ENCODE results near the gene SGIP1. TPM values are rescaled to one million over a fixed set of nuclear protein-coding genes. Genes with fewer than 3 reads are reported as not detected.

The SGIP1 gene
- polyA plus RNA-seq, 3 donors, result 10.8 to 20.3 (median 14.5) TPM

- DNase-seq (ENCODE audit: extremely low read depth in 1 of 11, low read depth in 9 of 11, low spot score in 4 of 11), result no peak
These were observed 15.3 kb upstream of the SGIP1 start for GRCh38 chr1:66518654-66519053.

GRCh38 chr1:66519992-66520391 lies 14.0 kb upstream of the SGIP1 start:
- no peak for DNase-seq (ENCODE audit: extremely low read depth in 1 of 11, low read depth in 9 of 11, low spot score in 4 of 11)

- no peak for DNase-seq (ENCODE audit: extremely low read depth in 1 of 11, low read depth in 9 of 11, low spot score in 4 of 11)
These were observed 13.3 kb upstream of the SGIP1 start for GRCh38 chr1:66520655-66521054.

- no peak for DNase-seq (ENCODE audit: extremely low read depth in 1 of 11, low read depth in 9 of 11, low spot score in 4 of 11)
These were observed 12.1 kb upstream of the SGIP1 start for GRCh38 chr1:66521721-66522365.

- DNase-seq (ENCODE audit: extremely low read depth in 1 of 11, low read depth in 9 of 11, low spot score in 4 of 11), result no peak
These were observed 10.4 kb upstream of the SGIP1 start for GRCh38 chr1:66523562-66523961.

GRCh38 chr1:66525086-66525485 lies 8.9 kb upstream of the SGIP1 start:
- no peak for DNase-seq (ENCODE audit: extremely low read depth in 1 of 11, low read depth in 9 of 11, low spot score in 4 of 11)

GRCh38 chr1:66526036-66526435 lies 7.9 kb upstream of the SGIP1 start:
- DNase-seq (ENCODE audit: extremely low read depth in 1 of 11, low read depth in 9 of 11, low spot score in 4 of 11), result no peak

GRCh38 chr1:66526991-66527390 lies 7.0 kb upstream of the SGIP1 start:
- DNase-seq (ENCODE audit: extremely low read depth in 1 of 11, low read depth in 9 of 11, low spot score in 4 of 11), result no peak

- DNase-seq (ENCODE audit: extremely low read depth in 1 of 11, low read depth in 9 of 11, low spot score in 4 of 11), result no peak
These were observed 6.3 kb upstream of the SGIP1 start for GRCh38 chr1:66527686-66528085.

GRCh38 chr1:66528580-66528979 lies 5.4 kb upstream of the SGIP1 start:
- DNase-seq (ENCODE audit: extremely low read depth in 1 of 11, low read depth in 9 of 11, low spot score in 4 of 11), result no peak

- DNase-seq (ENCODE audit: extremely low read depth in 1 of 11, low read depth in 9 of 11, low spot score in 4 of 11), result no peak
These were observed 1.7 kb upstream of the SGIP1 start for GRCh38 chr1:66532214-66532613.

GRCh38 chr1:66532798-66533783 lies 862 bp upstream of the SGIP1 start:
- peak in 8 of 11 donors; percentile 42 to 64 (median 54) for DNase-seq (ENCODE audit: extremely low read depth in 1 of 11, low read depth in 9 of 11, low spot score in 4 of 11)

- no peak for DNase-seq (ENCODE audit: extremely low read depth in 1 of 11, low read depth in 9 of 11, low spot score in 4 of 11)
These were observed 1.1 kb downstream of the SGIP1 start for GRCh38 chr1:66535061-66535460.

- DNase-seq (ENCODE audit: extremely low read depth in 1 of 11, low read depth in 9 of 11, low spot score in 4 of 11), result no peak
These were observed 1.9 kb downstream of the SGIP1 start for GRCh38 chr1:66535853-66536252.

- DNase-seq (ENCODE audit: extremely low read depth in 1 of 11, low read depth in 9 of 11, low spot score in 4 of 11), result no peak
These were observed 3.8 kb downstream of the SGIP1 start for GRCh38 chr1:66537718-66538117.

- no peak for DNase-seq (ENCODE audit: extremely low read depth in 1 of 11, low read depth in 9 of 11, low spot score in 4 of 11)
These were observed 5.5 kb downstream of the SGIP1 start for GRCh38 chr1:66539491-66539890.

- no peak for DNase-seq (ENCODE audit: extremely low read depth in 1 of 11, low read depth in 9 of 11, low spot score in 4 of 11)
These were observed 6.6 kb downstream of the SGIP1 start for GRCh38 chr1:66540434-66541032.

GRCh38 chr1:66542314-66542713 lies 8.4 kb downstream of the SGIP1 start:
- DNase-seq (ENCODE audit: extremely low read depth in 1 of 11, low read depth in 9 of 11, low spot score in 4 of 11), result no peak

- peak in 2 of 11 donors; percentile 24 to 46 for DNase-seq (ENCODE audit: extremely low read depth in 1 of 11, low read depth in 9 of 11, low spot score in 4 of 11)
These were observed 9.1 kb downstream of the SGIP1 start for GRCh38 chr1:66542811-66543767.

Measured in renal cortex interstitium (tissue), 11 donors.